SH-SY5Y (cell line): ENCODE results near the gene PAFAH1B1.

Experiments
- GATA2 ChIP-seq: IDR thresholded peaks from 2 replicates; pipeline ENCODE4 v1.6.1; 2011; ENCODE audit warnings: mild to moderate bottlenecking, low read depth, low read length
- GATA3 ChIP-seq: IDR thresholded peaks from 2 replicates; pipeline ENCODE4 v1.6.1; 2011; ENCODE audit warnings: low read depth, mild to moderate bottlenecking, low read length, moderate library complexity

DNA sequence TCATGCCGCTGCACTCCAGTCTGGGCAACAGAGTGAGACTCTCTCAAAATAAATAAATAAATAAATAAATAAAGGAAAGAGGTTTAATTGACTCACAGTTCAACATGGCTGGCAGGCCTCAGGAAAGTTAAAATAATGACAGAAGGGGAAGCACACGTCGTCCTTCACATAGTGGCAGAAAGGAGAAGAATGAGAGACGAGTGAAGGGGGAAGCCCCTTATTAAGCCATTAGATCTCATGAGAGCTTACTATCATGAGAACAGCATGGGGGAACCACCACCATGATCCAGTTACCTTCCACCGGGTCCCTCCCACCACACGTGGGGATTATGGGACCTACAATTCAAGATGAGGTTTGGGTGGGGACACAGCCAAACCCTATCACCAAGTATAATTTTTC, 54.5 kb downstream of the PAFAH1B1 start:
- TF ChIP-seq GATA2 (no peak), GATA3 (no peak)
